SK-N-MC (cell line): ENCODE results near the gene RPL37.

Experiments used
- EZH2 ChIP-seq: fragments of 200-600 bp; sonication (generic); IDR thresholded peaks from one replicate; pipeline ENCODE4 v1.6.1; 2017; ENCODE audit warnings: antibody characterized with exemption
- FOXP2 ChIP-seq: optimal IDR thresholded peaks from 2 replicates; pipeline ENCODE3; 2011; ENCODE audit warnings: mild to moderate bottlenecking, moderate library complexity; ENCODE audit not compliant: insufficient read depth; ENCODE audit errors: extremely low read length, control extremely low read depth
- POLR2AphosphoS5 ChIP-seq: IDR thresholded peaks from 2 replicates; pipeline ENCODE4 v1.6.1; 2012; ENCODE audit warnings: mild to moderate bottlenecking, low read depth, low read length, borderline replicate concordance

GRCh38 chr5:40846371-40846770, 11.3 kb upstream of the RPL37 start:
- TF ChIP-seq FOXP2, result no peak
- TF ChIP-seq POLR2AphosphoS5, result no peak
- TF ChIP-seq EZH2, result no peak
